OCI-LY1 (cell line): ENCODE data around the gene SLC14A1.
"Not testable (repeated sequence)": the region's sequence is repeated elsewhere in the genome, so short reads cannot be mapped to it uniquely, and the experiment has no call there.

Experiments used
- H2AFZ ChIP-seq: fragments of 200-600 bp; sonication (generic), shearing (Covaris generic); 2 replicates; pipeline ENCODE4 v1.6.0; 2014; ENCODE audit warnings: antibody characterized with exemption, mild to moderate bottlenecking, low read length
- H3F3A ChIP-seq: fragments of 200-600 bp; sonication (generic), shearing (Covaris generic); 2 replicates; pipeline ENCODE4 v1.6.0; 2014; ENCODE audit warnings: mild to moderate bottlenecking, antibody characterized with exemption, low read length, moderate library complexity; ENCODE audit not compliant: insufficient read depth
- H3K27ac ChIP-seq: fragments of 200-600 bp; sonication (generic); 2 replicates; pipeline ENCODE4 v1.5.1; 2014; ENCODE audit warnings: low read length, mixed run types, mild to moderate bottlenecking, low read depth; ENCODE audit not compliant: poor library complexity, severe bottlenecking
- H3K27me3 ChIP-seq: fragments of 200-600 bp; sonication (generic); 2 replicates; pipeline ENCODE4 v1.6.0; 2014; ENCODE audit warnings: antibody characterized with exemption, mild to moderate bottlenecking, low read length, moderate library complexity; ENCODE audit not compliant: insufficient read depth
- H3K36me3 ChIP-seq: fragments of 200-600 bp; sonication (generic); 2 replicates; pipeline ENCODE4 v1.6.1; 2014; ENCODE audit warnings: mild to moderate bottlenecking, antibody characterized with exemption, low read length, moderate library complexity, mixed read lengths; ENCODE audit not compliant: insufficient read depth
- H3K4me1 ChIP-seq: fragments of 200-600 bp; sonication (generic); 2 replicates; pipeline ENCODE4 v1.5.1; 2014; ENCODE audit warnings: mild to moderate bottlenecking, low read length, moderate library complexity; ENCODE audit not compliant: insufficient read depth, severe bottlenecking
- H3K4me2 ChIP-seq: fragments of 200-600 bp; sonication (generic), shearing (Covaris generic); 2 replicates; pipeline ENCODE4 v1.6.1; 2014; ENCODE audit warnings: low read length
- H3K4me3 ChIP-seq: fragments of 200-600 bp; sonication (generic); 2 replicates; pipeline ENCODE4 v1.5.1; 2014; ENCODE audit warnings: low read length, low read depth, mild to moderate bottlenecking, mixed read lengths; ENCODE audit not compliant: poor library complexity, severe bottlenecking
- H3K79me2 ChIP-seq: fragments of 200-600 bp; shearing (Covaris generic); 2 replicates; pipeline ENCODE4 v1.6.1; 2016; ENCODE audit warnings: mixed run types, low read length, mixed read lengths; ENCODE audit not compliant: insufficient read depth
- H3K9ac ChIP-seq: fragments of 200-600 bp; sonication (generic), shearing (Covaris generic); 2 replicates; pipeline ENCODE4 v1.6.1; 2014; ENCODE audit warnings: mild to moderate bottlenecking, low read length, mixed read lengths
- H3K9me2 ChIP-seq: fragments of 200-600 bp; sonication (generic), shearing (Covaris generic); 2 replicates; pipeline ENCODE4 v1.6.1; 2014; ENCODE audit warnings: low read depth, mild to moderate bottlenecking, low read length, mixed read lengths
- H3K9me3 ChIP-seq: fragments of 200-600 bp; shearing (Covaris generic); 2 replicates; pipeline ENCODE4 v1.6.1; 2014; ENCODE audit warnings: low read length, mixed read lengths
- H4K20me1 ChIP-seq: fragments of 200-600 bp; sonication (generic), shearing (Covaris generic); 2 replicates; pipeline ENCODE4 v1.6.0; 2016; ENCODE audit warnings: mild to moderate bottlenecking, low read length; ENCODE audit not compliant: insufficient read depth
- EZH2 ChIP-seq: fragments of 200-600 bp; sonication (generic), shearing (Covaris generic); IDR thresholded peaks from 2 replicates; pipeline ENCODE4 v1.8.0; 2017; ENCODE audit warnings: borderline replicate concordance, mixed run types, mild to moderate bottlenecking, antibody characterized with exemption, low read length, moderate library complexity, mixed read lengths
- TF ChIP-seq, protein P1 (sequence below): fragments of 200-600 bp; sonication (generic), shearing (Covaris generic); IDR thresholded peaks from 2 replicates; pipeline ENCODE4 v1.5.1; 2017; ENCODE audit warnings: mild to moderate bottlenecking, antibody characterized with exemption, low read length, moderate library complexity, mixed read lengths

Gene SLC14A1

DNA sequence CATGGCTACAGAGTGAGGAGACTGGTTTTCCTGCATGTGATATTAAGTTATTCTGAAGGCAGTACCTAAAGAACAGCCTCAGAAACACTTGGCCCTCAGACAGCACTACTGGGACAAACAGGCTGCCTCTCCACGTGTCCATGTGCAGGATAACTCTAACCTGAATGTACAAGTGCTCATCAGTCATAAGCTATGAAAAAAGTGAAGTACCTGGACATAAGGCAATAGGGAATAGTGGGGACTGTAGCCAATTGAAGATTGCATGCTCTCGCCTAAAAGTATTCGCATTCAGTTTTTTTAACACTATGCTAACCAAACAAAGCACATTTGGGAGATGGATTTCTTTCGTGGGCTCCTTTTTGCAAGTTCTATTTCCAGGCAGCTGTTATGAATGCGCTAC is 33.0 kb downstream of the SLC14A1 start:
- H3K9me3 ChIP-seq, result no peaks in the 10 kb centered on the region
- H2AFZ ChIP-seq, result no peak overlapping the region
- no peak overlapping the region for H3K27ac ChIP-seq
- no peak for TF ChIP-seq EZH2
- TF ChIP-seq, protein P1, sequence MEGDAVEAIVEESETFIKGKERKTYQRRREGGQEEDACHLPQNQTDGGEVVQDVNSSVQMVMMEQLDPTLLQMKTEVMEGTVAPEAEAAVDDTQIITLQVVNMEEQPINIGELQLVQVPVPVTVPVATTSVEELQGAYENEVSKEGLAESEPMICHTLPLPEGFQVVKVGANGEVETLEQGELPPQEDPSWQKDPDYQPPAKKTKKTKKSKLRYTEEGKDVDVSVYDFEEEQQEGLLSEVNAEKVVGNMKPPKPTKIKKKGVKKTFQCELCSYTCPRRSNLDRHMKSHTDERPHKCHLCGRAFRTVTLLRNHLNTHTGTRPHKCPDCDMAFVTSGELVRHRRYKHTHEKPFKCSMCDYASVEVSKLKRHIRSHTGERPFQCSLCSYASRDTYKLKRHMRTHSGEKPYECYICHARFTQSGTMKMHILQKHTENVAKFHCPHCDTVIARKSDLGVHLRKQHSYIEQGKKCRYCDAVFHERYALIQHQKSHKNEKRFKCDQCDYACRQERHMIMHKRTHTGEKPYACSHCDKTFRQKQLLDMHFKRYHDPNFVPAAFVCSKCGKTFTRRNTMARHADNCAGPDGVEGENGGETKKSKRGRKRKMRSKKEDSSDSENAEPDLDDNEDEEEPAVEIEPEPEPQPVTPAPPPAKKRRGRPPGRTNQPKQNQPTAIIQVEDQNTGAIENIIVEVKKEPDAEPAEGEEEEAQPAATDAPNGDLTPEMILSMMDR, result no peak
- H3K36me3 ChIP-seq, result no peaks in the 10 kb centered on the region
- no peaks in the 10 kb centered on the region for H3F3A ChIP-seq
- H3K4me2 ChIP-seq, result no peak overlapping the region
- H3K79me2 ChIP-seq, result no peaks in the 10 kb centered on the region
- no peaks in the 10 kb centered on the region for H3K9me2 ChIP-seq
- H4K20me1 ChIP-seq, result no peaks in the 10 kb centered on the region
- H3K4me3 ChIP-seq, result no peak overlapping the region
- no peak overlapping the region for H3K9ac ChIP-seq
- H3K4me1 ChIP-seq, result no peaks in the 10 kb centered on the region
- no peaks in the 10 kb centered on the region for H3K27me3 ChIP-seq

DNA sequence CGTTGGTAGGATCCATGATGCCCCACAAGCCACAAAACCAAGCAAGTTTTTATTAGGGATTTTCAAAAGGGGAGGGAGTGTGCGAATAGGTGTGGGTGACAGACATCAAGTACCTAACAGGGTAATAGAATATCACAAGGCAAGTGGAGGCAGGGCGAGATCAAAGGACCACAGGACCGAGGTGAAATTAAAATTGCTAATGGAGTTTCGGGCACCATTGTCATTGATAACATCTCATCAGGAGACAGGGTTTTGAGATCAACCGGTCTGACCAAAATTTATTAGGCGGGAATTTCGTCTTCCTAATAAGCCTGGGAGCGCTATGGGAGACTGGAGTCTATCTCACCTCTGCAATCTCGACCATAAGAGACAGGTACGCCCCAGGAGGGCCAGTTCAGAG is 33.7 kb downstream of the SLC14A1 start:
- H3K79me2 ChIP-seq, H3K27ac ChIP-seq, H3K9me2 ChIP-seq, H3K4me2 ChIP-seq, H4K20me1 ChIP-seq, H3K4me3 ChIP-seq, H3K36me3 ChIP-seq, H3K27me3 ChIP-seq, H3K4me1 ChIP-seq, H3F3A ChIP-seq, H2AFZ ChIP-seq, H3K9me3 ChIP-seq, H3K9ac ChIP-seq: not testable (repeated sequence)

DNA sequence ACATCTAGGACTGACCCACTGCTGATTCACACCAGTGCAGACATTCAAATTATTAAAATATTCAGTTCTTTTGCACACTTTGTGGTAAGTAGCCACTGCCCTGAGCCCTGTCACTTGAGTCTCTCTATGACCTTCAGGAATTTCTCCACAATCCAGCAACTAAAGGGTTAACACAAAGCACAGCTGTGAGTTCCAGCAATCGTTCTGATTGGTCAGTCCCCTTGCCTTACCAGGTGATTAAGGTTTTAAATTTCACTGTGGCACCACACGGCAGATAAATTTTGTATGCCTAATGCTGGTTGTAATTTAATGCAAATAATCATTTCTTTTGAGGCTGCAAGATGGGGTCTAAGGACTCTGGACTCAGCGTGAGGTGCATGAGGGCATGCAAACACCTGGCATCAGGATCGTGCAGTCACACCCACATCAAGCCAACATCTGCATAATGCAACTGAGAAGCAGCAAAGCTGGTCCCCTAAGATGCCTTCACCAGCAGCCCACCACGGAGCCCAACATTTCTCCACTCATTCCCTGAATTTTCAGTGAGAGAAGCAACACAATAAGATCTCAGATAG is 36.6 kb downstream of the SLC14A1 start:
- no peak for TF ChIP-seq EZH2
- TF ChIP-seq, protein P1, result no peak
- no peaks in the 10 kb centered on the region for H3F3A ChIP-seq
- H3K4me3 ChIP-seq, result no peak overlapping the region

DNA sequence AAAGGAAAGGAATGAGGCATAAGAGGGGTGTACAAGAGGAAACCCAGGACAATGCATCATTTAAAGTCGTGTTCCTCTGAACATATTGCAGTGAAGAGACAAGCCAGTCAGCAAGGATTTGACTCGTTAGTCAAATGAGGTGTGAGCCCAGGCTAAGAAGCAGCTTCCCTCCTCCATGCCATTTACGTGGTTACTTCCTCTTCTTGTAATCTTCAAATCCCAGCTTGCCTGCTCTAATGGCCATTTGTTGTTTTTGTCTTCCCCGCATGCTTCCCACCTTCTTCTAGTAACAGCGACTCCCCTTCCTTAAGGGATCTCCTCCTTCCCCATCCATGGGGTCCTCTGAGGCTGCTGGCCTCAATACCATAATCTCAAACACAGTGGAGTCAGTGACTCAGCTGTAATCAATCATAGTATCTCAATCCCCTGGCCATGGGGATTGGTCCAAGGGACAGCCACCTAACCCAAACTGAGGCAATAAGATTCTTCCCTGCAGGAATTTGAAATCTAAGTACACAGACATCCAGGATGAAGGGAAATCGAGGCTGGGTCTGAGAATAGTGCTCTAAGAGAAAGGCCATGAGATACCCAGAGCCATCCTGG is 37.6 kb downstream of the SLC14A1 start:
- Histone ChIP-seq H3K36me3 (no peaks in the 10 kb centered on the region), H4K20me1 (no peaks in the 10 kb centered on the region), H3K27me3 (no peaks in the 10 kb centered on the region), H3K27ac (no peak overlapping the region), H3F3A (no peaks in the 10 kb centered on the region), H3K4me2 (no peak overlapping the region), H3K4me1 (no peaks in the 10 kb centered on the region), H3K9ac (no peak overlapping the region), H3K79me2 (no peaks in the 10 kb centered on the region), H3K9me2 (no peaks in the 10 kb centered on the region), H3K9me3 (no peaks in the 10 kb centered on the region), H3K4me3 (no peak overlapping the region), H2AFZ (no peak overlapping the region)
- TF ChIP-seq, protein P1, result no peak
- no peak for TF ChIP-seq EZH2

More for the DNA sequence above, 36.6 kb downstream of the SLC14A1 start:
- no peaks in the 10 kb centered on the region for H4K20me1 ChIP-seq
- no peaks in the 10 kb centered on the region for H3K36me3 ChIP-seq
- no peak overlapping the region for H3K9ac ChIP-seq
- no peaks in the 10 kb centered on the region for H3K9me2 ChIP-seq
- H3K27ac ChIP-seq, result no peak overlapping the region
- H3K4me1 ChIP-seq, result no peaks in the 10 kb centered on the region
- no peaks in the 10 kb centered on the region for H3K9me3 ChIP-seq
- H3K27me3 ChIP-seq, result no peaks in the 10 kb centered on the region
- H3K4me2 ChIP-seq, result no peak overlapping the region
- no peaks in the 10 kb centered on the region for H3K79me2 ChIP-seq
- H2AFZ ChIP-seq, result no peak overlapping the region
